Stimulated activated naive CD8-positive, alpha-beta T cell treated with anti-CD3 and anti-CD28 coated beads, Interleukin-15, Interleukin-2, amounts not matched to agents 100 U/mL and 50 U/mL, for 24 hours (primary cell): ENCODE results near the gene PIWIL1.

Experiments used
- ATAC-seq: fragments of 150-1000 bp; cut with Tn5 transposase; one replicate; pipeline ENCODE4 v1.10.0; 2021
- DNase-seq: peaks from one replicate; pipeline ENCODE4 v3.0.0; 2021

PIWIL1 gene

DNA sequence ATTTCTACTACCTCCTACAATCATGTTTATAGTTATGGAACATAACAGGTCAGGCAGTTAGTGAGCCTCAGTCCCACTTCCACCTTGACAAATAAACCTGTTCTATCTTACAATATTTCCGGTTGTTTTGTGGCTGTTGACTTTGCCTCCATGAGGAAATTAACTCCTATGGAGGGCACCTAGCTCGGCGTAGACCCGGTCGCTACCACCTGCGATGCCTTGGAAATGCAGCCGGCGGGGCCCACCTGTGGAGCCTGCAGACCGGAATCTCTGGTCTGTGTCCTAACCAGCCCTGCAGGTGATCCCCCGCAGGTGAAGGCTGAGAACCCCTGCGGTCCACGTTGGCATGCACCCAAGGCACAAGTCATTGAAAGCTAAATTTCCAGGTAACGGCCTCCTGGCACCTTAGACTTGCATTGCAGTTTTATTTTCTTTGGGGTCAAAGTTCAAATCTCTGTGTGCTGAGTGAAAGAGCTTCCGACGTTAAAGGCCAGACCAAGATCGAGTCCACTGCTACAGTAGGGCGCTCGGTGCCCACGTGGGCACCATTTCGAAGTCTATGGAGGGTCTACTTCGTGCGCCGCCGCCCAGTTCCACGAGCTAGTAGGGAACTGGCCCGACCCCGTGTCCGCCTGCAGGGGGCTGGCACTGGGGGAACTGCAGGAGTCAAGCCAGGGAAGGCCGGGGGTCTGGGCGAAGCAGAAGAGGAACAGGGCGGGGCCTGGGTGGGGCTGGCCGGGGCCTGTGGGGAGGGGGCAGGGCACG lies 782 bp upstream of the PIWIL1 start:
- DNase-seq = no peak
- no peak for ATAC-seq

DNA sequence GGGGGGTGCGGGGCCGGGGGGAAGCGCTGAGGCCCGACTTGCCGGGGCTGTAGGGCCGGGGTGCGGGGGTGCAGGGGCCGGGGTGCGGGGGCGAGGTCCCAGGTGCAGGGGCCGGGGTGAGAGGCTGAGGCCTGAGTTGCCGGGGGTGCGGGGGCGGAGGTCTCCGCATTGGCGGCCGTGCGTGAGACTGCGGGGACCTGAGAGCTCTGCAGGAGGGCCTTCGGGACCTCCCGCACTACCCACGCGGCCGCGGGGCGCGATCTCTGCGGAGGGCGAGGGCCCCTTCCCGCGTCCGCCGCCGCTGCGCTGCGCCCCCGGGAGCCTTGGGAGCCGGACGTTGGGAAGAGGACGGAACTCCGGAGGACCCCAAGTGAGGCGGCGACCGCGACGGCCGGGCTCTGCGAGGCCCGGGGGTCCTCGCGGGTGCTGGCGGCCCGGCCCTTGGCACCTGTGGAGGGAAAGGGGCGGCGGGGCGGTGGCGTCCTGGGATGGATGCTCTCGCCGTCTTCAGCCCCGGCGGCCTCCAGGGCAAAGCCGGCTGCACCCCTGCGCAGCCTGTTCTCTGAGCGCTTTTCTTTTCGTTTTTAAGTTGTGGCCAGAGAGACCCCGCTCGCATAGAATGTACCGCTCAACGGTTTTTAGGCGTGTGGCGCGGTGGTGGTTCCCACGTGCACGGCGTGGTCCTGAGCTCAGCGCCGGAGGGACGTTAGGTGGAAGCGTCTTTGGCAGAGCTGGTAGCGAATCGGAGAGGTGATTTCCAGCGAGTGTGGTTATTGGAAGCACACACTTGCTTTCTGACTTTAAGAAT lies 1.3 kb downstream of the PIWIL1 start:
- no peak for ATAC-seq
- no peak for DNase-seq

DNA sequence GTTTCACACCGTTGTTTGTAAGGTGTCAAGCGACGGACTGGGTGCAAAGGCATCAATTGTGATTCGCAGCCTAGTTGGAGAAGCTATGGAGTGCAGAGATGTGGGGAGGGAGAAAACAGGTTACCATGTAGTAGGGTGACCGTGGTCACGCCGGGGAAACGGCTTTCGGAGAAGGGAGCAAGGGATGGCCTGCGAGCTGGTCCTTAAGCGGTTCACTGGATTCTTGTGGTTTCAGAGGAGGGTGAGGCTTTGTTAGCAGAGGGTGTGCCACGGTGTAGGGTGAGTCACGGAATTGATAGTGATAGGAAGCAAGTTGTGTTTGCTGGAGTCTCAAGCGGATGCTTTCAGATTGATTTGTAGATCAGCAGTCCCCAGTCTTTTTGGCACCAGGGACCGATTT lies 2.3 kb downstream of the PIWIL1 start:
- ATAC-seq (no peak), DNase-seq (no peak)

DNA sequence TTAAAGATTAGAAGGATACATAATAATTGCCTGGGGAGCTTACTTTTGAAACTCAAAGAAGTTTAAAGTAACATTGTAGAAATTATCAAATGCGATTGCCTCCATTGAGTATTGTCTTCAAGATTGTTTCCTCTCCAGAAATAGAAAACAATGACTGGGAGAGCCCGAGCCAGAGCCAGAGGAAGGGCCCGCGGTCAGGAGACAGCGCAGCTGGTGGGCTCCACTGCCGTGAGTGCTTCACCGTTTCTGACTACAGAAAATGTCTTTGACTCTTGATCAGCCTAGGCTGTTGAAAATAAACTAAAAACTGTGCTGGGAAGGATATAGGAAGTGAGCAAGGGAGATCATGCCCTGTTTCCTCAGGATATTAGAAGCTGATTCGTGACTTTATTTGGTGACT lies 4.8 kb downstream of the PIWIL1 start:
- ATAC-seq = no peak
- DNase-seq = no peak

DNA sequence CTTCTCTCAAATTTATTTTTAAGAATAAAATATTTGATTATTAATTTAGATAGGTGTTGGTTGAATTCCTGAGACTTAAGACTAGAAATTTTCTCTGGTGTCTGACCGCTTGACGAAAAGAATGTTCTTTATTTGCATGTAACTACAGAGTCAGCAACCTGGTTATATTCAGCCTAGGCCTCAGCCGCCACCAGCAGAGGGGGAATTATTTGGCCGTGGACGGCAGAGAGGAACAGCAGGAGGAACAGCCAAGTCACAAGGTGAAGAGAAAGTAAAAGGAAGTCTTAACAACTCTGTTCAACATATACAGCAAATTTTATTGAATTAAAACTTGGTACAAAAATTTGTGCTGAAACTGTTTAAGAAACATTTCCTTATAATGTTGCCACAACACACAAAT lies 5.2 kb downstream of the PIWIL1 start:
- DNase-seq (no peak), ATAC-seq (no peak)

DNA sequence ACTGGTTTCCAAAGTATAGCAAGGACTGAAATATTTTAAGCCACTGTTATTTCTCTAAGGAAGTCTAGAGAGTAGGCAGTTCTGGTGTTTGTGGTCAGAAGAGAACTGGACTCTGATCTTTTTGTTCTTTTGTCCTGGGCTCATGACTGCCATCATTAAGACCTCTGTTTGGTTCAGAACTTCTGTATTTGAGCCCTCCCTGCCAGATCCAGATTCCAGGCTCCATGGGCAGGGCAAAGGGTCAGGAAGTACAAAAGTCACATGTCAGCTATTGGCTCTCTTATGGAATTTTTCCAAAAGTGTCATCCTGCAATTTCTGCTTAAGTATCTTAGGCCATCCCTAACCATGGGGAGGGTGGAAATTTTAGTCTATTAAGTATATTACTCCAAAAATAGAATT lies 6.8 kb downstream of the PIWIL1 start:
- ATAC-seq = no peak
- DNase-seq = no peak

DNA sequence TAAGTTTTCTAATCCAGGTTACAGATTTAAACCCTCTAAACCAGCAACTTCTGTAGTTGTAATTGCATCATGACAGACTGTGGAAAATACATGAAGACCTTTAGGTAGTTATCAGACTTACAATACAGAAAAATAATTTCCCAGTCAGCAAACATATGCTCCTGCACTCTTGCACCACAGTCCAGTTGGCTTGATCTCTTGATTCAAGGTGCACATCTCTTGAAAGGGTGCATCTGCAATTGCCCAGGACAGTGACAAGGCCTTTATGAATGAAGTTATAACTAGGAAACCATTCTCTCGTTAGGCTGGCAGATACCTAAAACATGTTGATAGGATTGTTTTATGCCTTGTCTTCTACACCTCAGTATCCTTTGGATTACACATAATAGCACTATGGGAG lies 7.6 kb downstream of the PIWIL1 start:
- ATAC-seq (no peak), DNase-seq (no peak)

DNA sequence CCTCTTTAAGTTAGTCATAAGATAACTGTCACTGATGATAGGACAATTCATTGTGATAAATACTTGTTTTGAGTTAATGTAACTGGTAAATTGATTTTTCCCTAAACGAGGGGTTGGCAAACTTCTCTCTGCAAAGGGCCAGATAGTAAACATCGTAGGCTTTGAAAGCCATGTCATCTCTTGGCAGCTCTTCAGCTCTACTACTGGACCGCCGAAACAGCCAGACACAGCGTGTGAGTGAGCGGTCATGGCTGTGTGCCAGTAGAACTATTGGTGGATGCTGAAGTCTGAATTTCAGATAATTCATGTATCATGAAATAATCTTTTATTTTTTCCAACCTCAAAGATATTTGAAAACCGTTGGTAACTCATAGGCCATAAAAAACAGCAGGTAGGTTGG lies 9.9 kb downstream of the PIWIL1 start:
- ATAC-seq (no peak), DNase-seq (no peak)

DNA sequence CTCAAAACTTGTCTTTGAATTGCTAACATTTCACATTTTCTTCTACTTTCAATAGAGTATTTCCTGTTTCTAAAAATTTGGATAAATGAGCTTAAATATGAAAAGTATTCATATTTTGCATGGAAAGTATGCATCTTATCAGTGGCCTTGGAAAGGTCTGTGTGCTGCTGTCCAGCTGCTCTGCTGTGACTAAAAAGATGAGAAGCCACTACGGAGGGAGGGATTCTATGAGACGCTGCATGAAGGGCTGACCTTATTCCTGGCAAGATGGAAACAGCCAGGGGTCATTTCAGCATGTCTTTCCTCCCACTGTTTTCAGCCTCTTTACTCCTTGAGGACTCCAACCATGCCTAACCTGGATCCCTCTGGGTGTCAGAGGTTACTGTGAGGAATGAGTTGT lies 13.0 kb downstream of the PIWIL1 start:
- DNase-seq (no peak), ATAC-seq (no peak)

DNA sequence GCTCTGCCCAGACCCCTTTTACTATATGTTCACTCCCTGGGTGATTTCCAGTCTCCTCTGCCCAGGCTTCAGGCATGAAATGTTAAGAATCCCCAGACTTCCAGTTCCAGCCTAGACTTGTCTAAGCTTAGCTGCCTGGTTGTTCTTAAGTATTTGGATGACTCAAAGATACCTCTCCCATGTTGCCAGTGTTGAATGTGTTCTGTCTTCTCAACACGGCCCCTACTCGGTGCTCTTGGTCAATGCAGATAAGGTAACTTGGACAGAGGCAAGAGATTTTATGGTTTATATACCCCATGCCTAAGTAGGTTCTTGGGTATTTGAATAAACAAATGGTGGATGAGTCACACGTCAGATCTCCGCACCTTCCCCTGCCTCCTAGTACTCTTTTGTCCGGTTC lies 13.6 kb downstream of the PIWIL1 start:
- no peak for DNase-seq
- no peak for ATAC-seq

DNA sequence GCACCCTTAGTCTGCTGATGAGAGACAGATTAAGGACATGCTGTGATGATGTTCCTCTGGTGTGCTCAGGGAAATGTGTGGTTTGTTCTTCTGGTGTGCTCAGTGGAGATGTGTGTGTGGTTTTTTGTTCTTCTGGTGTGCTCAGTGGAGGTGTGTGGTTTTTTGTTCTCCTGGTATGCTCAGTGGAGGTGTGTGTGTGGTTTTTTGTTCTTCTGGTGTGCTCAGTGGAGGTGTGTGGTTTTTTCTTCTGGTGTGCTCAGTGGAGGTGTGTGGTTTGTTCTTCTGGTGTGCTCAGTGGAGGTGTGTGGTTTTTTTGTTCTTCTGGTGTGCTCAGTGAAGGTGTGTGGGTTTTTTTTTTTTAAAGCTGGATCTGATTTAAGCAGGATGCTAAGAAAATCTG lies 15.4 kb downstream of the PIWIL1 start:
- ATAC-seq (no peak), DNase-seq (no peak)

DNA sequence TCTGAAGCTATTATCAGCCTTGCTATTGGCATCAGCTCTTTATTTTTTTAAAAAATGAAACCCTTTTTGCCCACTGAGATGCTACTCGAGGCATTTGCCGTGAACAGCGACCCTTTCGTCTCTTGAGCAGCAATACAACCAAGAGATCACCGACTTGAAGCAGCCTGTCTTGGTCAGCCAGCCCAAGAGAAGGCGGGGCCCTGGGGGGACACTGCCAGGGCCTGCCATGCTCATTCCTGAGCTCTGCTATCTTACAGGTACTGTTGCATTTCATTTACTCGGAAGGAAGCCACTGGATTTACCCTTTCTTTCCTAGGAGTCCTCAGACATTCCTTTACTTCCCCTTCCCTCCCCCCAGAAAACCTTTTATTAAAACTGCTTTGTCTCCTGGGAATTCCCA lies 16.7 kb downstream of the PIWIL1 start:
- DNase-seq (no peak), ATAC-seq (no peak)

DNA sequence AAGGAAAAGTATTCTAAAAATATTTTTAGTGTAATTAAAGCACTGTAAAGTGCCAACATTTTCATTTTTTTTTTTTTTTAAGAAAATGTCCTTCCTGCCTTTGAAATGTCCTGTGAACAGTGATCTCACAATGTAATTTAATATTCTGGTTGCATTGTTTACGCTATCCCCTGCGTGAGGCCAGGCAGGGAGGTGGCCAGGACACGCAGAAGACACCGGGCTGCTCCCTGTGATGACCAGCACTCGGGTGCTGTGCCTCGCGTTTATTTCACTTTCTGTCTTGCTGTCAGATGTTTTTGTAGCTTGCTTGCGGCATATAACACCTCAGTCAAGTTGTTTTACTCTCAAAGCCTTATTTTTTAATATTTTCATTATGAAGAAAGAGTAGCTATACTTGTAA lies 18.5 kb downstream of the PIWIL1 start:
- no peak for ATAC-seq
- no peak for DNase-seq

DNA sequence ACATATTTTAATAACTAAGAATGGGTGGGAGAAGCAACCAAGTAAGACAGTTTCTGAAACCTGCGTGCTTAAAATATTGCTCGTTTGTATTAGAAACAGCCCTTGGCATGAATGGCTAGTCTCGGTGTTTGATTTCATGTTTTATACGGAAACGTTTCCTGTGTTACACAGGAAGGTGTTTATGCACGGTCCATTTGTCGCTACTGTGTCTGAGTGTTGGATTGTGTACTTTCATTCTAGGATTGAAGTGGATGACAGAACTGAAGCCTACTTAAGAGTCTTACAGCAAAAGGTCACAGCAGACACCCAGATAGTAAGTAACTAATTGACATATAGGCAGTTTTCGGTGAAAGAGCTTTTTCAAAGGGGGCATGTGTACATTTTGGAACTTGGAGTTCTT lies 19.6 kb downstream of the PIWIL1 start:
- no peak for ATAC-seq

DNA sequence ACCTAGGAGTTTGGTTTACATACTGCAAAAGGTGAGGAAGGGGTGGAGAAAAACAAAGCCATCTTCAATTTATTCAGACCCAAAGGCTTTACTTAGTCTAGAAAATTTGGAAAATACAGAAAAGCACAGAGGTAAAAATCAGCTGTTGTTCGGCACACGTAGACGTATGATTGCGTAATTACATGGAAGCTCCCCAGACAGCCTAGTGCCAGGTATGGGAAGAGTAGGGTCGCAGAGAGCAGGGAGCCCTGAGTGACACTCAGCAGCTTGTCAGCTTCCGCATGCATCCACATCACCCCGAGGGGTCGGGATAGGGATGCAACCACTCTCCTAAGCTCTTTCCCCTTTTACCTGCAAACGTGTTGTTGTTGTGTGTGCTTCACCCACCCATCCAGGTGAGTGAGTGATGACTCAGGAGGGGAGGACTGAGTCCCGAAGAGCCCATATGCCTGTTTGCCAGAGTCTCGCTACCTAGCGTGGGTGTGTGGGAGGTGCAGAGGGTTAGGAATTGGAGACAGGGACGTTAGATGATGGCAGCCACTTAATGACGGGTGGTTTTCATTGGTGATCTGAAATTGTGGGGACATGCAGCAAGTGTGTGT lies 20.1 kb downstream of the PIWIL1 start:
- ATAC-seq (no peak), DNase-seq (no peak)

More for the DNA sequence above, 19.6 kb downstream of the PIWIL1 start:
- DNase-seq = no peak

DNA sequence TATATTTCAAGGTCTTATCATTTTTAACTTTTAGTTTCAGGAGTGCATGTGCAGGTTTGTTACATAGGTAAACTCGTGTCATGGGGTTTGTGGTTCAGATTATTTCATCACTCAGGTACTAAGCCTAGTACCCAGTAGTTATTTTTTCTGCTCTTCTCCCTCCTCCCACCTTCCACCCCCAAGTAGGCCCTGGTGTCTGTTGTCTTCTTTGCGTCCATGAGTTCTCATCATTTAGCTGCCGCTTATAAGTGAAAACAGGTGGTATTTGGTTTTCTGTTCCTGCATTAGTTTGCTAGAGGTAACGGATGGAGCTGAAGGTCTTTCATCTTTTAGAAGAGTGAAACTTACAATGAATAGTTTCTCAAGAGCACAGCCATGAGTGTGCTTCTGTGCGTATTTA lies 24.4 kb downstream of the PIWIL1 start:
- DNase-seq (no peak), ATAC-seq (no peak)

DNA sequence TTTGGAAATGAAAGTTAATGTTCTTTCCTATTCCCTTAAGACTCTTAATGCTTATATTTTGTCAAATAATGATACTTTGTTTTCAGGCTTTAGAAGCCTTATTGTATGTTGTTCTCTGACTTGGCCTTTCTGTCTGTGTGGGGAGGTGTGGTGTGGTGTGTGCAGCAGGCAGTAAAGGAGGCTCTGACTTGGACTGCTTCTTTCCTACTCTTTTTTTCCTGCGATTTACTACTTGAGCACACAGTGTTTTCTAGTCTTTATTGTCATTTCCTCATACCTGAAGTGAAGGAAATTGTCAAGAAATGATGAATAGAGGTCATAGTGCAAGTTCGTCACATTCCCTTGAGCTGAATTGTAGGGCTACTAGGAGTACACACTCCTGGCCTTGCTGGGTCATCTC lies 26.9 kb downstream of the PIWIL1 start:
- DNase-seq = no peak
- no peak for ATAC-seq

DNA sequence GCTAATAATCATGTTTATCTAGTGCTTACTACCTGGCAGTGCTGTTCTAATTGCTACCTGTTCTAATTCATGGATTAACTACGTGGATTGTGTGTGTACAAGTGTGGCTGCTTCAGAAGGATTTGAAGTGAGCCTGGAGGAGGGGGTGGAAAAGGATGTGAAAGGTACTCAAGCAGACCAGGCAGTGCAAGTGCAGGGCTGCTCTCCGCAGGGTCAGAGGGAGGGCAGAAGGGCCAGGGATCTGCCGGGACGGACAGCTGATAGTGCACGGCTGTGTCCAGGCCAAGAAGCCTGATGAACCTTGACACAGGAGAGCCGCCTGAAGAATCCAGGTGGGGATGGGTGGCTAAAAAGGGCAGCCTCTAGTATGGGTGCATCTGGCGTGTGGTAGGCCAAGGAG lies 28.5 kb downstream of the PIWIL1 start:
- DNase-seq (no peak), ATAC-seq (no peak)

DNA sequence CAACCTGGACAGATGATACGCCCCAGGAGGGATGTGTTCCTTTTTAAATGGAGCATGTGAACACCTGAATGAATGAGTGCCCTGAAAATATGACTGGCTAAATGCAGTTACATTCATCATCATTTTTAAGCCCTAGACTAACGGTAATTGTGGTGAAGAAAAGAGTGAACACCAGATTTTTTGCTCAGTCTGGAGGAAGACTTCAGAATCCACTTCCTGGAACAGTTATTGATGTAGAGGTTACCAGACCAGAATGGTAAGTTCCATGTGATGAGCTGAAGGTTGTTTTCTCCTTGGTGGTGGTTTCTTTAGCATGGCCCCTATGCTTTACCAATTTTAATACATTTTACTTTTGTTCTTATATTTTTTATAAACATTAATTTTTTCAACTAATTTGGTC lies 29.3 kb downstream of the PIWIL1 start:
- ATAC-seq (no peak), DNase-seq (no peak)

DNA sequence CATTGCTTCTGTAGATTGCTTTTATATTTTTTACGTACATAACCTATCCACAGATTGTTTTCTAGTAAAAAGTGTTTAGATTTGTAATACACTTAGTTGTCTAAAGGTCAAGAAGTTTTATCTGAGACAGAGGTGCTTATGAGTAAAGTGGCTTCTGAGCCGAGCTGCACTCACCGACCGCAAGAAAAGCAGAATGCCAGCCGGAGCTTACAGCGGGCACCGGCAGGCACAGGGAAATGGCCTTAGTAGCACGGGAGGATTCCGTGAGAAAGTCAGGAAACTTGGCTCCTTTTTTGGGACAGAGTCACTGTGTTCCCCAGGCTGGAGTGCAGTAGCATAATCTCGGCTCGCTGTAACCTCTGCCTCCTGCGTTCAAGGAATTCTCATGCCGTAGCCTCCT lies 29.8 kb downstream of the PIWIL1 start:
- DNase-seq (no peak), ATAC-seq (no peak)

DNA sequence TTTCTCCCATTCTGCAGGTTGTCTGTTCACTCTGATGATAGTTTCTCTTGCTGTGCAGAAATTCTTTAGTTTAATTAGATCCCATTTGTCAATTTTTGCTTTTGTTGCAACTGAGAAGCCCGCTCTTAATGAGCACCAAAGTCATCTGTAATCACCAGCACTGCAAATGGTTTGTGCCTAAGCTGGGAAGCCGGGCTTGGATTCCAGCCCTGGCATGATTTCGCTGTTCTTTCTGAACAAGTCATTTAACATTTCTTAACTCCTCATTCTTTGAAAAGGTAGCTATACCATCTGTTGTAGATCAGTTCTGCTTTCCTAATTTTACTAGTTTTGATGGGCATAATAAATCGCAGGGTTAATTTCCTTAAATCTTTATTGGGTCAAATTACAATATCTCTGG lies 32.1 kb downstream of the PIWIL1 start:
- DNase-seq = no peak
- no peak for ATAC-seq

DNA sequence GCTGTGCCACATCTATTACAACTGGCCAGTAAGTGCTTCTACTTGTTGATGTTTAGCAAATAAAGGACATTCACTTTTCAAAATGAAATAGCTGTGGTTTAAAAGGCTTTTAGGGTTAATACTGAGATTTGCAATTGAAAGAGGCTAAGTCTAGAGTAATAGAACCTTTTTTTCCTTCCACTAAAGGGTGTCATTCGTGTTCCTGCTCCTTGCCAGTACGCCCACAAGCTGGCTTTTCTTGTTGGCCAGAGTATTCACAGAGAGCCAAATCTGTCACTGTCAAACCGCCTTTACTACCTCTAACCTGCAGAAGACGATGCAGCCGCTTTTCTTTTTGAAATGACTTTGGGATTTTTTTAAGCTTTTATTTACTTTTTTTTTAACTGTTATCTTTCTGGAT lies 33.6 kb downstream of the PIWIL1 start:
- ATAC-seq (no peak), DNase-seq (no peak)

DNA sequence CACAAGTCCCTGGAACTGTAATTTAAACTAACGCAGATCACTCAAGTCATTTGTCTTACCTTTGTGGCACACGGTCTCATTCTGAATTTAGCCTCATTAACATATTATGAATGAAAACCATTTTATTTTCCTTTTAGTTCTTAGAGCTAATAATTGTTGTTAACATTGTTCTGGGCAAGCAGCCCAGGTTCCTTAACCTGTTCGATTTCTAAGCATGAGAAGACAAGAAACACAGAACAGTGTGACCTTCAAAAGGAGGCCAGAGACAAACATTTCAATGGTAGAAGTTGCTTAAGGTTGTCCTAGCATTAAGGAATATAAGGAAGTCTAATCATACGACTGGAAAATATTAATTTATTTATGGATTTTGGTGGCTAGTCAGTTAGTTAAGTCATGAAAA lies 35.2 kb downstream of the PIWIL1 start:
- ATAC-seq (no peak), DNase-seq (no peak)

DNA sequence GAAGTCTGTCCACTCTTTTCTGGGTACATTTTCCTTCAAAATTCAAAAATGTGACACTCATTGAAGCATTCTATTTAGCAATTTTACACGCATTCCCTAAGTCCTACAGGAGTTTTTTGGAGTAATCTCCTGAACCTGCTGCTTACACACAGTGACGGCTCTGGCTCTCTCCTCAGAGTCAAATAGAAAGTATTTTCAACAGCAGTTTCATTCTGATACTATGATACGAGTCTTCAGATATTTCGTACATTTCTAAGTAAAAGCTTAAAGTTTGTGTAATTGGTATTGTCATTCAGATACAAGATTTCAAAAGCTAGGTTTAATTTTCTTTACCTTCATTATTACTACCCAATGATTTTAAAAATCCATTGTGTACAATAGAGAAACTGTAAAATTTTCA lies 36.4 kb downstream of the PIWIL1 start:
- DNase-seq (no peak), ATAC-seq (no peak)
